ENCODE measurements around the gene ANAPC13. TPM values are rescaled to one million over a fixed set of nuclear protein-coding genes. Genes with fewer than 3 reads are reported as not detected.

Gene ANAPC13, protein sequence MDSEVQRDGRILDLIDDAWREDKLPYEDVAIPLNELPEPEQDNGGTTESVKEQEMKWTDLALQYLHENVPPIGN
- 50.1 and 53.2 TPM in 2 replicates for total RNA-seq

DNA sequence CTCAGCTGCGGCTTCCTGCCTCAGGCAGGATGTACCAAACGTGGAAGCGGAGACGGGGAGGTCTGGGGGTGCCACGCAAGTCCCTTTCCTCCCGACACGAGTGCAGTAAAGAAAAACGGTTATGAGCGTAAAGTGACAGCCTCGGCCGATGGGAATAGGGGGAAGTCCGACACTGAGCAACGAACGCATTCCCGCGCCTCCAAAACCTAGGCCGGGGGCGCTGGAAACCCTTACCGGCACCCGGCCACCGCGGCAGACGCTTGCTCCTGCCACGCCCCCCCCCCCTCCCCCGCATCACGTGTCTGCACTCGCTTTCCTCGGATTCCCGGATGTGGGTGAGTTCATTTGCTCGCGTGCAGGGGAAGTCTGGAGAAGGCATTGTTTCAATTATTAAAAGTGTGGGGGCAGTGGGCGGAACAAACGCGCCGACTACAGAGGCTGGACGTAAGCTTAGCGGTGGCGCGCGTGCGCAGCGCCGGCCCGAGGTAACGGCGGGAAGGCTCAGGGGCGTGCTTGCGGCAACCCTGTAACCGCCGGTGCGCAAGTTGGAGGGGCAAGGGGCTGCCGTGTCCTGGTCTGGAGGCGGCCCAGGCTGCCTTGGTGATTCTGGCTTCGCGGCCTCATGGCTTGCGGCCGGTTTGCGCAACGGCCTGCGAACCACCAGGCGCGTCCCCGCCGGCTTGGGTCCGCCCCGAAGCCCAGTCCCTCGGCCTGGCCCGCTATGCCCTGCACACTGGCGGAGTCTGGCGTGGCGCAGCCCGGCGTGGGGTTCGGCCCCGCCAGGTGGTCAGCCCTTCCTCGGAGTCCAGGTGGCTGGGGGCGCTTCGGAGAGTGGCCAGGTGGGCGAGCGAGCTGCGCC is at the start of gene ANAPC13, which contains the start of gene CEP63:
Gene ANAPC13, minus strand, starts transcription at position 268 of the 859 bp plus-strand sequence. CDS start 3,081 bp downstream, outside the sequence.
Gene CEP63, plus strand, starts transcription at position 340 of the 859 bp plus-strand sequence. CDS start 9,264 bp downstream, outside the sequence.

Other genes with a start within 250 kb of the ANAPC13 start
- gene RYK, start 235.1 kb downstream of the ANAPC13 start, total RNA-seq: 57.7 and 65.8 TPM in 2 replicates
- 50.2 and 55.9 TPM in 2 replicates for gene AMOTL2, start 111.5 kb downstream of the ANAPC13 start, total RNA-seq
- gene CEP63, start 72 bp upstream of the ANAPC13 start, total RNA-seq: 10.3 and 13.7 TPM in 2 replicates
- not detected in 2 replicates for gene KY, start 165.0 kb upstream of the ANAPC13 start, total RNA-seq